Upper lobe of left lung (tissue), 4 donors: ENCODE results near the gene PTPRK.

ENCODE experiments used
- EP300 ChIP-seq, 4 donors: sonication (generic); formaldehyde crosslinking; IDR thresholded peaks; one replicate each; pipeline ENCODE4 v1.5.1; 2017; ENCODE audit warnings: antibody characterized with exemption in 4 of 4, control low read depth in 2 of 4
- POLR2AphosphoS5 ChIP-seq, 2 donors: sonication (generic); formaldehyde crosslinking; IDR thresholded peaks; one replicate each; pipeline ENCODE4 v1.5.1; 2017; ENCODE audit warnings: antibody characterized with exemption in 2 of 2
- TF ChIP-seq, protein P1 (sequence below), 6 experiments: fragments of 450-650 bp in 4 of 6; fragments of 200-600 bp in 2 of 6; sonication (generic) in 2 of 6; IDR thresholded peaks; one replicate each; pipeline ENCODE4 v1.5.1; 2016 to 2019; ENCODE audit warnings: antibody characterized with exemption in 6 of 6

DNA sequence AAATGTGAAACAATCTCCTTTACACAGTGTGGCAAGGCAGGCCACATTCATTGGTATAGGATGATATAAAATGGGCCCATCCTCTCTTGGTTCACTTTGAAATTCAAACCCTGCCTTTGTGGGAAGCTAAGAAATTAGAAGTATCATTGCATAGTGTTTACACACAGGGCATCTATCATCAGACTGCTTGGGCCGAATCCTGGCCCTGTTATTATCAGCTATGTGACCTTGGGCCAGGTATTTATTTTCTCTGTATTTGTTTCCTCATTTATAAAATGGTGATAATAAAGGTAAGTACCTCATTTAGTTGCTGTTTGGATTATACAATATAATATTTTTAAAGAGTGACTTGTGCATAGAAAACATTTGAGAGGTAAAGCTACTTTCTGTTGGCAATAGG, 45.5 kb downstream of the PTPRK start:
- TF ChIP-seq, protein P1, sequence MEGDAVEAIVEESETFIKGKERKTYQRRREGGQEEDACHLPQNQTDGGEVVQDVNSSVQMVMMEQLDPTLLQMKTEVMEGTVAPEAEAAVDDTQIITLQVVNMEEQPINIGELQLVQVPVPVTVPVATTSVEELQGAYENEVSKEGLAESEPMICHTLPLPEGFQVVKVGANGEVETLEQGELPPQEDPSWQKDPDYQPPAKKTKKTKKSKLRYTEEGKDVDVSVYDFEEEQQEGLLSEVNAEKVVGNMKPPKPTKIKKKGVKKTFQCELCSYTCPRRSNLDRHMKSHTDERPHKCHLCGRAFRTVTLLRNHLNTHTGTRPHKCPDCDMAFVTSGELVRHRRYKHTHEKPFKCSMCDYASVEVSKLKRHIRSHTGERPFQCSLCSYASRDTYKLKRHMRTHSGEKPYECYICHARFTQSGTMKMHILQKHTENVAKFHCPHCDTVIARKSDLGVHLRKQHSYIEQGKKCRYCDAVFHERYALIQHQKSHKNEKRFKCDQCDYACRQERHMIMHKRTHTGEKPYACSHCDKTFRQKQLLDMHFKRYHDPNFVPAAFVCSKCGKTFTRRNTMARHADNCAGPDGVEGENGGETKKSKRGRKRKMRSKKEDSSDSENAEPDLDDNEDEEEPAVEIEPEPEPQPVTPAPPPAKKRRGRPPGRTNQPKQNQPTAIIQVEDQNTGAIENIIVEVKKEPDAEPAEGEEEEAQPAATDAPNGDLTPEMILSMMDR (IDR thresholded peaks at IDR 0.05) = no peak
- TF ChIP-seq EP300 (IDR thresholded peaks at IDR 0.05) (no peak), POLR2AphosphoS5 (IDR thresholded peaks at IDR 0.05) (no peak)
